ENCODE measurements around the gene NCKIPSD. TPM values are rescaled to one million over a fixed set of nuclear protein-coding genes. Genes with fewer than 3 reads are reported as not detected.

NCKIPSD gene
- total RNA-seq, 1 donor, result 23.3 TPM

DNA sequence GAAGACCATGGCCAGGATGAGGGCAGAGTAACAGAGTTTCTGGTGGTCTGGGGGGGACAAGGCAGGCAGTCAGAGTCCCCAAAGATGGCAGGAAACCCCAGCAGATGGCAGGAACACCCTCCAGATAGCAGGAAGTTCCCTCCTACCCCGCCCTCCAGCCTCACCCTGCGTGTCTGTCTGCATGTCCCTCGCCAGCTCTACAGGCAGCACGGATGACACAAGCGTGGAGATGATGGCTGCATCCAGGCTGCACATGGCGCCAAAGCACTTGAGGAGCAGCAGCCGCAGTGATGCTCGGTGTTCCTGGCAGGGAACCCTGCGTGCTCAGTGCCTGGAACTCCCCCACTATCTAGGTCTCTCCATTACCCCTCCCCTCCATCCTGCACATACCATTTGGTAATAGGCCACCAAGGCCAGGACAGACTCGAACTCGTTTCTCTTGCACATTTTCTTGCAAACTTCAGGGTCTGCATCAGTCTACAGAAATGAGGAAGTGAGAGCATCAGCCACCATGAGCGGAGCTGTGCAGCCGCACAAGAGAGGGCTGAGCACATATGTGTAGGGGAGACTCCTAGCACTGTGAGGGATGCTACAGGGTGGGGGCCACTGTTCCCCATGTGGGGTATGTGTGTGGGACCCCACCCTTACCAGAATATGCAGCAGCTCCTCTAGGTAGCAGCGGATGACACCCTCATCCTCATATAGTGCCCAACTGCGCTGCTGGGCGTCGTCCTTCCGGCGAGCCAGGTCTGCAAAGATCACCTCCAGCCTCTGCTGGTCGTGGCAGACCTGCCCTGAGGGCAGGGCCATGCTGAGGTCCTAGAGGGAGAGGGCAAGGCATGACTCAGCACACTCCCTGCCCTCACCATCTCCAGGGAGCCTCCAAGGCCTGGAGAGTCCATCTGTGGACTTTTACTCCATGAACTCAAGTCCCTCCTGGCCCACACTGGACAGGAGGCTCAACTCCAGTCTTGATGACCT is 6.0 kb downstream of the NCKIPSD start:
- TF ChIP-seq, protein P1, sequence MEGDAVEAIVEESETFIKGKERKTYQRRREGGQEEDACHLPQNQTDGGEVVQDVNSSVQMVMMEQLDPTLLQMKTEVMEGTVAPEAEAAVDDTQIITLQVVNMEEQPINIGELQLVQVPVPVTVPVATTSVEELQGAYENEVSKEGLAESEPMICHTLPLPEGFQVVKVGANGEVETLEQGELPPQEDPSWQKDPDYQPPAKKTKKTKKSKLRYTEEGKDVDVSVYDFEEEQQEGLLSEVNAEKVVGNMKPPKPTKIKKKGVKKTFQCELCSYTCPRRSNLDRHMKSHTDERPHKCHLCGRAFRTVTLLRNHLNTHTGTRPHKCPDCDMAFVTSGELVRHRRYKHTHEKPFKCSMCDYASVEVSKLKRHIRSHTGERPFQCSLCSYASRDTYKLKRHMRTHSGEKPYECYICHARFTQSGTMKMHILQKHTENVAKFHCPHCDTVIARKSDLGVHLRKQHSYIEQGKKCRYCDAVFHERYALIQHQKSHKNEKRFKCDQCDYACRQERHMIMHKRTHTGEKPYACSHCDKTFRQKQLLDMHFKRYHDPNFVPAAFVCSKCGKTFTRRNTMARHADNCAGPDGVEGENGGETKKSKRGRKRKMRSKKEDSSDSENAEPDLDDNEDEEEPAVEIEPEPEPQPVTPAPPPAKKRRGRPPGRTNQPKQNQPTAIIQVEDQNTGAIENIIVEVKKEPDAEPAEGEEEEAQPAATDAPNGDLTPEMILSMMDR (IDR thresholded peaks at IDR 0.05; ENCODE audit: insufficient read depth, low read depth, low read length), result no peak
- no peak overlapping the region for H3K4me3 ChIP-seq (ENCODE audit: low read depth, low read length)
- DNase-seq (ENCODE audit: low read depth), result no peak

DNA sequence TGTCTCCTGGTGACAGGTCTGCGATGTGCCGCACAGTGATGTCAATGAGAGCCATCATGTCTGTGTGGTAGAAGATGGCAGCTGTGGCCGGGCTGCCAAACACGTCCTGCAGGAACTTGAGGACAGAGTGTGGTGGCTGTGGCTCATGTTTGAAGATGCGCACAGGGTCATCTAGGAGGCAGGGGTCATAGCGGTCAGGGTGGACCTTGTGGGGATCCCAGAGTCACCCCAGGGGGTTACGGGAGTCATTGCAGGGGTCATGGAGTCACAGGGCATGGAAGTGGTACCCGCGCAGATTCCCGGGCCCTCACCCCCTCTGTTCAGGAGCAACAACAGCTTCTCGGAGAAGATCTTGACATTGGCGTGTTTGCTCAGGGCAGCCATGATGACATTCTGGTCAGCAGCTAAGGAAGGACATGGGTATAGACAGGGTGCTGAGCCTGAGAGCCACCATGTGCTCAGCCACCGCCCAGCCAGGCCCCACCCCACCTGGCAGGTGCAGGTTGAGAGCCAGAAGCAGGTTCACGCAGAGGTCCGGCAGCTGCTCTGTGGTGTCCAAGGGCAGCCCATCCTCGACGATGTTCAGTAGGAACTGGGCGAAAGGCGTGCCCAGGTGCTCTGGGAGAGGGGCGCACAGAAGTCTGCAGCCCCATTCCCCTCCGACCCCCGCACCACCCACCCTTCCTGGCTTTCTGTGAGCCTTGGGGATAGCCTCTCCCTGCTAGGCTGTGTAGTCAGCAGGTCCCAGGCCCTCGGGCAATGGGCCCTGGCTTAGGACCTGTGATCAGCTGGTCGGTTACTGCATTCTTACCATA is 6.9 kb downstream of the NCKIPSD start:
- TF ChIP-seq, protein P1 (IDR thresholded peaks at IDR 0.05; ENCODE audit: insufficient read depth, low read depth, low read length), result no peak
- no peak for DNase-seq (ENCODE audit: low read depth)

DNA sequence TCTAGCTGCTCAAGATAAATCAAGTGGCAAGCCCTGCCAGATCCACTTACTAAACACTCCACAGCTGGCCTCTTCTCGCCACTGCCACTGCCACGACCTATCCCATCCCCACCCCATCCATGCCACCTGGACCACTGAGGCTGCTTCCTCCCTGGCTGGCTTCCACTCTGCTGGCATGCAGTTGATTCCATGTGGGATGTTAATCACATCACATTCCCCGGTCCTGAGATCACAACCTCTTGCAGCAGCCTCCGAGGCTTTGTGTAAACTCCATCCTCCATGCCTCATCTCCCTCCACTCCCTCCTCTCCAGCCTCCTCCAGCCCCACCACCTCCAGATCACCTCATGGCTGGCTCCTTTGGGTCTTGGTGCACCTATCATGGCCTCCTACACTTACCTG is 7.7 kb downstream of the NCKIPSD start:
- DNase-seq (ENCODE audit: low read depth), result no peak

More for the DNA sequence above, 6.9 kb downstream of the NCKIPSD start:
- no peak overlapping the region for H3K4me3 ChIP-seq (ENCODE audit: low read depth, low read length)

DNA sequence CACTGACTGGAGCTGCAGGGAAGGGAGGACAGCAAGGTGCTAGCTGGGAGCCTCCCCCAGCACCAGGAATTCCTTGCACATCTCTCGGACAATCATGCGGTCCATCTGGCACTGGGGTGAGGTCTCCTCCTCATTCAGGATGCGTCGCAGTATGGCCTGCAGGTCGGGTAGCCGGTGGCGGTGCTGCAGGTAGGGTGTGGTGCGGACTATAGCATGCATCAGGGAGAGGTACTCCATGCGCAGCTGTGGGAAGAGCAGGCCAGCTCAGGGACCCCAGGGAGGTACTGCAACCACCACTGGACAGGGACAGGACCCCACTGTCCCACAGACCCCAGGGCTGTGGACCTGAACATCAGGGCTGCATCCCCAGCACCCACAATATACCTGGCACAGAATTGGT is 11.2 kb downstream of the NCKIPSD start:
- H3K4me3 ChIP-seq (ENCODE audit: low read depth, low read length), result no peak overlapping the region
- TF ChIP-seq, protein P1 (IDR thresholded peaks at IDR 0.05; ENCODE audit: insufficient read depth, low read depth, low read length), result no peak
- no peak for DNase-seq (ENCODE audit: low read depth)

More for the DNA sequence above, 7.7 kb downstream of the NCKIPSD start:
- H3K4me3 ChIP-seq (ENCODE audit: low read depth, low read length), result no peak overlapping the region
- TF ChIP-seq, protein P1 (IDR thresholded peaks at IDR 0.05; ENCODE audit: insufficient read depth, low read depth, low read length), result no peak

DNA sequence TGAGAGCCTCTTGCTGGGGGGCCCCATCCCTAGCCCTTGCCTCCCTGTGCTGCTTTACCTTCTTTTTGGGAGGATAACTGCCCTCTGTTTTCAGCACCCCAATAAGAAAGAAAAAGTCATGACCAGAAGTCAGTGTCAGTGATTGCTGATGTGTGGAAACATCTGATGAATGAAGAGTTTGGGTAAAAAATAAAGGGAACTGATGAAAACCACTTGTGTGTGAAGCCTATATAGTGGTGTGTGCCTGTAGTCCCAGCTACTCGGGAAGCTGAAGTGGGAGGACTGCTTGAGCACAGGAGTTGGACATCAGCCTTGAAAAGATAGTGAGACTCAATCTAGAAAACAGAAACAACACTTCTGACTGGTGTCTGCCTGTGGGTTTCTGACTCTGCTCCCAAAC is 13.2 kb downstream of the NCKIPSD start:
- no peak overlapping the region for H3K4me3 ChIP-seq (ENCODE audit: low read depth, low read length)
- TF ChIP-seq, protein P1 (IDR thresholded peaks at IDR 0.05; ENCODE audit: insufficient read depth, low read depth, low read length), result no peak
- DNase-seq (ENCODE audit: low read depth), result no peak

DNA sequence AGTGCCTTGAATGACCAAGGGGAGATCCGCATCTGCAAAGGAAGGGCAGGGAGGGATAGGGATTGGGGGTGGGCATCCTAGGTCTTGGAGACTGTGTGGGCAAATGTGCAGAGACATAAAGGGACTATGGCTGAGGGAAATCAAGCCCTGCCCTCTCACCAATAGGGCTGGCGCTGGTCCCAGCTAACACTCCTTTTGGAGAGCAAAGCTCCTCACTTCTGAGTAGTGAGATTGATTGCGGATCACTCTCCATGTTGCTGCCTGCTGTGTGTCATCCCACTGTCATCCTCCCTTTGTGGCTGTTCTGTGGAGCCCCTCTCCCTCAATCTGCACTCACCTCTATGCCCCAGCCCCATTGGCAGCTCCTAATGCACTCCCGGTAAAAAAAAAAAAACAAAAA is 20.8 kb downstream of the NCKIPSD start:
- no peak overlapping the region for H3K4me3 ChIP-seq (ENCODE audit: low read depth, low read length)
- TF ChIP-seq, protein P1 (IDR thresholded peaks at IDR 0.05; ENCODE audit: insufficient read depth, low read depth, low read length), result no peak
- DNase-seq (ENCODE audit: low read depth), result no peak

All from fibroblast of villous mesenchyme (primary cell).